Measurements from ENCODE around the gene KRT33A.
"Not testable (repeated sequence)": the region's sequence is repeated elsewhere in the genome, so short reads cannot be mapped to it uniquely, and the experiment has no call there.

The KRT33A gene

GRCh38 chr17:41363881-41364280, 13.3 kb upstream of the KRT33A start:
- no peak for DNase-seq (ENCODE audit: low spot score)

DNA sequence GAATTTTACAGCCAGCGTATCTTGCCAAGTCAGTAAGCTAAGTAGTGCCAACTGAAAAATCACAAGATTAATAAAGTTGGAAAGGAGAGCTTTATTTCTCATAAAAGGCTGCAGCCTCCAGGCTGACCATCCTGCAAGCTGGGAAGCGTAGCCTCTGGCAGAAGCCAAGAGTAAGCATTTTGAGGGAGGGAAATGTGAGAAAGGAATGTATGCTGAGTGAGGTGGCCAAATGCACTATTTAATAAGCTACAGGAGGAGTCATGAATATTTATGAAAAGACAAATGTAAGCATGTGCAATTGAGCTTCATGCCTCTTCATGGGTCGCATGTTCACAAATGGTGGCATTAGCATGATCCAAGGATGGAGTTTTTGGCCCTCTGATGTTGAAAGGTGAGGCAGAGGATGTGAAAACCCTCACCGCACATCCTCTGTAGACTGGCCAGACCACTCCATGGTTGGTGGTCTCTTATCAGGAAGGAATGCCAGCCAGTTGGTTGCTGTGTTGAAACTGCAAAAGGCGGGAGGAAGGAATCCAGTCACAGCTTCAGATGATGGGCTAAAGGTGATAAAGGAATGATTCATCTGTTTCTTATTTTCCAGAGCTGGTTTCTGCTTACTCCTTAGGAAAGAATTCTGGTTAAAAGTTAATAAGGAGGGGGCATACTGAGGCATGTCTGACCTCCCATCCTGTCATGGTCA, 9.8 kb upstream of the KRT33A start:
- DNase-seq (ENCODE audit: low spot score), result no peak

DNA sequence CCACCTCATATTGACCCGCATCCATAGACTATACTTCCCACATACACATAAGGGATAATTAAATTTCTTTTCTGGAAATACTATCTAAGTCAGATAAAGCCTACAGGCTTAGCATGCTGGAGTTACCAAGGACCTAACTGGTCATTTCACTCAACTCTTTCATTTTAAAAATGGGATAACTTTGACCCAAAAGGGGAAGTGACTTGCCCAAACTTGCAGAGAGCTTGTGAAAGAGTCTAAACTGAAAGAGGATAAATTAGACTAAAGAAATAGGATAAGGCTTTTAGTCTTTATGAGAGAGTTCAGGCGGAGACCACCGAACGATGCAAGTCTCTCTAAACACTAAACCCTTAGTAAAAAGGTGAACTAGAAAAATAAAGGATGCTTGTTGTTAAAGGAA, 3.9 kb upstream of the KRT33A start:
- DNase-seq (ENCODE audit: low spot score), result no peak

DNA sequence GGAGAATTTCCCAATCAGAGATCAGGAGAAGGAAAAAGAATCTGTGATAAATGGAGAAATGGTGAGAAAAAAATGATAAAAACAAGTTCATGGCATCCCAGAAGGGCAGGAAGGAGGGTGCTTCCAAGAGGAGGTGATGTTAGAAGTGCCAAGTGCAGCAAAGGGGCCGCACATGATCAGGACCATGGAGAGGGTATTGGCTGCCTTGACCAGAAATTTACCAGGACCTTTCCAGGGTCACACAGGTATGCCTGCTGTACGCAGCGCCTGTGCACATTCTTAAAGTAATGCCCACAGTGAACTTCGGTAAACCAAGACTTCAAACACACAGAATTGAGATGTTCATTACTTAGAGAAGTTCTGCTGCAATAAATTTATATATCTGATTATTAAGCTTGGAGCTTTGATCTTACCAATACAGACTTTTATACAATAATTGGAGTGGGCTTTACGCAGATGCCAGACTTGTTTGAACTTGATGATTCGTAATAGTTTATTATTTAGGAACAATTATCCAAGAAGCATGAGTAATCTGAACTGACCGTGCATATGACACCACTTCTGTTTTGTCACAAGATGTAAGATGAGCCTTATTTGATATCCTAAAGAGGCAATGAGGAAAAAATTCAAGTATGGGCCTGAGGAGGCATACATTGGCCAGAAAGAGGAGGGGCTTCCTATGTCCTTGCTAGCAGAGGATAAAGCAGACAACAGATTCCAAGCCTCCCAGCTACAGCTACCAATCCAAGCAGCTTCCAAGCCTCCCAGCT, 2.2 kb upstream of the KRT33A start:
- no peak for DNase-seq (ENCODE audit: low spot score)

GRCh38 chr17:41351177-41351576, 549 bp upstream of the KRT33A start:
- no peak for DNase-seq (ENCODE audit: low spot score)

DNA sequence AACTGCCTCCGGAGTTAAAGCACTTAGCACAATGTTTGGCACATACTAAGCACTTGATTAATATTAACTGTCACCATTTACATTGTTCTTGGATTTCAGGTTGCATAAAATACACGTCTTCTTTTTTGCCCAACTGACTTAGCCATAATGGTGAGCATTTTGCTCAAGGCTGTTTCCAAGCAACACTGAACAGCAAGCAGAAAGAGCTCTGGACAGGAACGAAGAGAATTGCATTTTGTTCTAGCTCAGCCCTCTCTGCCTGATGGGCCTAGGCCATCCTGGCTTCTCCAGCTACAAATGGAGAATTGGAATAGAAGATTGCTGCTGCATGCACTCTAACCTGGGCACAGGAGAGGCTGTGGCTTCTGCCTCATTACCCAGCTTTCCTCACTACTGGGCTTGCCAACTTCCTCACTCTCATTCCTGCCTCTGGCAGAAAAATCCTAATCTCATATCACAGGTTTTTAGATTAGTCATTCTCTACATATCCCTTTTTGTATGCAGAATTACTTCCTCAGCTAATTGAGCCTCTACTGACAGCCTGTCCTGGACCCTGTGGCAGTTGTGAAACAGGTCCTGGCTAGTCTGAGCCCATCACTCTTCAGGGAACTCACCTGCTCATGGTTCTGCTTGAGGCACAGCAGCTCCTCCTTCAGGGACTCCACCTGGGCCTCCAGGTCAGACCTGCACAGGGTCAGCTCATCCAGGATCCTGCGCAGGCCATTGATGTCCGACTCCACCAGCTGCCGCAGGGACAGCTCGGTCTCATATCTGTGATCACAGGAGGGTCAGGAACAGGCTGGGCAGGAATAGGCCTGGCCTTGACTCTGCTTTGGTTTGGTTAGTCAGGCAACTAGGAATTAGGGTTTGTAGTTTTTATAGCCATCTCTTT, 2.5 kb downstream of the KRT33A start:
- no peak for DNase-seq (ENCODE audit: low spot score)

GRCh38 chr17:41346421-41346820, 4.2 kb downstream of the KRT33A start:
- DNase-seq (ENCODE audit: low spot score), result not testable (repeated sequence)

GRCh38 chr17:41345992-41346391, 4.6 kb downstream of the KRT33A start:
- no peak for DNase-seq (ENCODE audit: low spot score)

DNA sequence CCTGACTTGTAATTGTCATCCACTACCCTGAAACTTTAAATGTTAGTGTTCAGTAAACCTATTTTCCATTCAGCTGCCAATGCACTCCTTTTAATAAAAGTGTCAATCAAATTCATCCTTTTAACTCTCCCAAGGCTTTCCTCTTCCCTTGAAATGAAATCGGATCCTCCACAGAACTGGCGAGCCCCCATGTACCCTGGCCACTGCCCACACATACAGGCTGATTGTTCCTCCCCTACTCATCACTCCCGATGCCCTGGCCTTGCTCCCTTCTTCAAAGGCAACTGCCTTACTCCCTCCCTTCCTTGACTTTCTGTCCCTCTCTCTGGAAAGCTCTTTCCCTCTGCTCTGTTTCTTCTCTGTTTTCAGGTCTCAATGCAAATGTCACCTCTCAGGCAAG, 7.6 kb downstream of the KRT33A start:
- DNase-seq (ENCODE audit: low spot score), result no peak

DNA sequence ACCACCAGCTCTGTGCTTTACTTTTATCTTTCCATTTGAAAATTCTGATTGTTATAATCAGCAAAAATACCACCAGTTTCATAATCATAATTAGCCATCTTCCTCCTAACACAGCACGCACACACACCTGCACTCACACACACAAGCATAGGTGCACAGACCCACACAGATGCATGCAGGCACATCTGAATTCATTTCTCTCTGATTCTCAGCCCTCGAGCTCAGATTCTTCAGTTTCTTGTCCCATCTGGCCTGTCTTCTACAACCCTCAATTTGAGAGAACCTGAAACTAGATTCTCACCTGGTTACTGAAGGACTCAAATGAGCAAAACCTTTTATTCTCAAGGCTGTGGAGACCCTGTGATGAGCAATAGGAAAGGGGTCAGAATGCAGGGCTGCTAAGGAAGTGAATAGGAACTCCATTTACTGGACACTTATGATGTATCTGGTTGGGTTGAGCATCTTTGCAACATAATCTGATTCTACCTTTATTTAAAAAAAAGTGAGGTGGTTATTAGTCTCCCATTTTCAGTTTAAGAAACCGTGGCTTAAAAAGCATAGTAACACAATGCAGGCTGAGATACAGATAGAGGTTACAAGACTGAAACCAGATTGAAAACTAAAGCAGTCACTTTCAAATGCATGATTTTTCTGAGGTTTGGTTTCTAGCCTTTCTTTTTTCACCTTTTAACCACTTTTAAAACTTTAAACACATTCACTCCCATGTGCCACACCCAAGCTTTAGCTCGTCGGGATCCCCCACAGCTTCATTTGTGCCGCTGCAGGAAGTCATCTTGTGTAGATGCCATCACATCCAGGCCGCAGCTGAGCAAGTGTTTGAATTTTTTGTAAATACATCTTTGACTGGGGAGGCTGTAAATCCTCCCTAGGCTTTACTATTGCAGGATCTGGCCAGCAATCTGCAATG, 9.4 kb downstream of the KRT33A start:
- DNase-seq (ENCODE audit: low spot score), result no peak

DNA sequence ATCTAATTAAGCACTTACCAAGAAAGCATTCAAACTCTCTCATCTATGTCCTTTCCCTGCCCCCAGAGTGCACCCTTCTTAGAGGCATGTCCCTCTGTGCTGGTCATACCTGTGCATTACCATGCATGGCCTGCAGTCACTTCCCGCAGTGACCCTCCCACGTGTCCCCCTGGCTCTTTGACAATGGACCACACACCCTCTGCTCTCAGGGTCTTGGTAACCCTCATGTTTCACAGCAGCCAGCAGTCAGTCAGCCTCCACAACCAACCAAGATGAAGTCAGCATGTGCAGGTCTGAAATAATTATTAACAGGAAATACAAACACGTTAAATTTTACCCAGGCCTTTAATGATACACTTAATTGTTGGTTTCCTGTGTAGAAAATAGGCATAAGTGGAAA, 10.1 kb downstream of the KRT33A start:
- DNase-seq (ENCODE audit: low spot score), result no peak

DNA sequence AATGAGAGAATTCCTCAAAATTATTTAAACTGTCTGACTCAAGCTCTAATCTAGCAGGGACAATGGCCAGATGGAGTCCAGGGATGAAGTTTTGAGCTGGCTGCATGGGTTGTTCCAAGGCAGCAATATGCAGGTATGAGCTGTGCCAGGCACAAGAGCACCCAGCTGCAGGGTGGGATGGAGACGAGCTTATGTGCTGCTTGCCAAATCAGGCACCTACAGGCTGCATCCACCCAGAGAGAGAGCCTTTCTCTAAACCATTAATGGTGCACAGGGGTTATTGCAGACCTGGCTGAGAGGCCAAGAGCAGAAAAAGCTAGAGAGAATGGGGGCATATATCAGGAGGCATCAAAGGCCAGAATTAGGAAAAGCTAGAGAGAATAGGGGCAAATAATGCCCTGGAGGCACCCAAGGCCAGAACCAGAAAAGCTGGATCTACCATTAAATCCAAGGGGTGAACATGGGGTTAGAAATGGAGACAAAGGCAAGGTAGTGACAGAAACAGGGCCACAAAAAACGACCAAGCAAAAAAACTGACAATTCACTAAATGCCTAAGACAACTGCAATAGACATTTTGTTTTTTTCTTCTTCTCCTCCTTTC, 11.0 kb downstream of the KRT33A start:
- no peak for DNase-seq (ENCODE audit: low spot score)

DNA sequence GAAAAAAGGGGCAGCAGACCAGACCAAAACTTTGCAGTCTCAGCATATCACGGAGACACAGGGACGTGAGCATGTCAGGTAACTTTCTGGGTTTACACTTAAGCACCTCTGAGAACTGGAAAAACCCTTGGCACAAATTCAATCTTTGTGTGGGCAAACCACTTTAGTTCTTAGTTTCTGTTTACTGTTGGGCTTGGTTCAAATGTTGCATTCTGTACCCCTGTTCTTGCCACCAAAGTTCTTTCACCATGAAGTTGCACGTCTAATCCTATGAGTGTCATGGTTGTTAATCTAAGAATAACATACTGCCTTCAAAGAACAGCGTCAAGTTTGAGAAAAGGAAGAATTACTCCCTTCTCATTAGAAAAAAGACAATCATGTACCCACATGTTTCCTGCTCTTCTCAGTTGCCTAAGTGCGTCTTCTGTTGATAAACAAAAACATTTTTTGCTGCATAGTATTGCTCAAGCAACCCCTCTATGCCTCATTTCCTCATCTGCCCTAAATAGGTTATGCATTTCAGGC, 11.6 kb downstream of the KRT33A start:
- no peak for DNase-seq (ENCODE audit: low spot score)

- no peak for DNase-seq (ENCODE audit: low spot score)
Observed at GRCh38 chr17:41335747-41336146, 14.9 kb downstream of the KRT33A start.

- DNase-seq (ENCODE audit: low spot score), result no peak
Observed at GRCh38 chr17:41334385-41335305, 16.0 kb downstream of the KRT33A start.

DNA sequence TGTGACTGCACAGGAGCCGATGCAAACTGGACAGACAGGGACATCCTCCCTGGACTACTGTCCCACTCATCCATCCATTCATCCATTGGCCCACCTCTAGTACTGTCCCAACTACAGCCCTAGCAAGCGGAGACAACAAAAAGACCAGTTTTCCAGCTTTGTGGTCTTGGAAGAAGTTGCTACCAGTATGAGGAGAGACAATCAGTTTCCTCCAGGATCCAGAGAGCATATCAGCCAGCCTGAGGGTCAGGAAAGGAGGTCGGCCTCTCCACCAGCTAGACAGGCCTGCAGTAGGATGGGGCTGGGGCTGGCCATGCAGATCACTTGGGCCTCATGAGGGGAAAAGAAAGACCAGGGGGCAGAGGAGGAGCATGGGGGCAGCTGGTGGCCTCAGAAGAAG, 16.8 kb downstream of the KRT33A start:
- DNase-seq (ENCODE audit: low spot score), result no peak

DNA sequence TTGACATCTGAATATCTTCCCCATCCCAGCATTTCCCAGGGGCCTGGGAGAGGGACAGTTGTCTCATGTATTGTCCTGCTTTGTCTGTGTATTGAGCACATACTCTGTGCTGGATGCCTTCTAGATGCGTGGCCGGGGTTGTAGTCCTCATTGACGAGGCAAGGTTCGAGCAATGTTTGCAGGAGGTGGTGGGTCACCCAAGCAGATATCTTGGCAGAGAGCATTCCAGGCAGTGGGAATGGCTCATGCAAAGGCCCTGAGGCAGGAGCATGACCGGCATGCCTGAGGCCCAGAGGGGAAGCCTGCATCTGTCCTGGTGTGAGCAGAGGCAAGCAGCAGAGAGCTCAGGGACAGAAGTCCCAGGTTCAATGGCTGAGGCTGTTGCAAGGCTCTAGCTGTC, 17.5 kb downstream of the KRT33A start:
- DNase-seq (ENCODE audit: low spot score), result no peak

DNA sequence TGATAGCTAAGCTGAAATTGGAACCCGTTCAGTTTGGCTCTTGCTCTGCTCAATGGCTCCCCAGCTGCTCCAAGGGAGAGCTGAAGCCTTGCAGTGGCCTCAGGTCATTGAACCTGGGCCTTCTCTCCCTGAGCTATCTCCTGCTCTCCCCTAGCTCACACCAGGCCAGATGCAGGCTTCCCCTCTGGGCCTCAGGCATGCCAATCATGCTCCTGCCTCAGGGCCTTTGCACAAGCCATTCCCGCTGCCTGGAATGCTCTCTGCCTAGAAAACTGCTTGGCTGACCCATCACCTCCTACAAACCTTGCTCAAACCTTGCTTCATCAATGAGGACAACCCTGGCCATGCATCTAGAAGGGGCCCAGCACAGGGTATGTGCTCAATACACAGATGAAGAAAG, 18.4 kb downstream of the KRT33A start:
- DNase-seq (ENCODE audit: low spot score), result no peak

- DNase-seq (ENCODE audit: low spot score), result no peak
Observed at GRCh38 chr17:41331606-41332005, 19.0 kb downstream of the KRT33A start.
